ENCODE results near the gene KNCN. TPM values are rescaled to one million over a fixed set of nuclear protein-coding genes. Genes with fewer than 3 reads are reported as not detected.
A peak's percentile ranks its signal among the peaks of the same experiment; 100 is the strongest.

KNCN gene
- total RNA-seq, 1 experiment from 2014 or later, result not detected

GRCh38 chr1:46522969-46523320 lies 28.5 kb downstream of the KNCN start:
- peaks cover 71% of the 10 kb centered on the region for H3K4me1 Mint-ChIP-seq (ENCODE audit: low read depth, unreplicated experiment)
- intact Hi-C loops (cut with micrococcal nuclease; ENCODE audit: unreplicated experiment), result no loop called here
- H3K27me3 Mint-ChIP-seq (ENCODE audit: unreplicated experiment), result peaks cover 1% of the 10 kb centered on the region
- H3K27ac Mint-ChIP-seq (ENCODE audit: unreplicated experiment), result peak overlapping the region; percentile 59
- CTCF ChIA-PET, result interaction anchor here (0.7 to 1.9 kb wide), 4 partner anchors 8 to 76 kb away, joined by 3 to 9 read pairs (median 4); a partner anchor contains a TSS
- H3K9me3 Mint-ChIP-seq (ENCODE audit: low read depth, unreplicated experiment), result no peaks in the 10 kb centered on the region
- no peak overlapping the region for H3K4me3 Mint-ChIP-seq (ENCODE audit: low read depth, unreplicated experiment)
- H3K36me3 Mint-ChIP-seq (ENCODE audit: insufficient read depth, unreplicated experiment), result peaks cover 11% of the 10 kb centered on the region
- TF ChIP-seq, protein P1, sequence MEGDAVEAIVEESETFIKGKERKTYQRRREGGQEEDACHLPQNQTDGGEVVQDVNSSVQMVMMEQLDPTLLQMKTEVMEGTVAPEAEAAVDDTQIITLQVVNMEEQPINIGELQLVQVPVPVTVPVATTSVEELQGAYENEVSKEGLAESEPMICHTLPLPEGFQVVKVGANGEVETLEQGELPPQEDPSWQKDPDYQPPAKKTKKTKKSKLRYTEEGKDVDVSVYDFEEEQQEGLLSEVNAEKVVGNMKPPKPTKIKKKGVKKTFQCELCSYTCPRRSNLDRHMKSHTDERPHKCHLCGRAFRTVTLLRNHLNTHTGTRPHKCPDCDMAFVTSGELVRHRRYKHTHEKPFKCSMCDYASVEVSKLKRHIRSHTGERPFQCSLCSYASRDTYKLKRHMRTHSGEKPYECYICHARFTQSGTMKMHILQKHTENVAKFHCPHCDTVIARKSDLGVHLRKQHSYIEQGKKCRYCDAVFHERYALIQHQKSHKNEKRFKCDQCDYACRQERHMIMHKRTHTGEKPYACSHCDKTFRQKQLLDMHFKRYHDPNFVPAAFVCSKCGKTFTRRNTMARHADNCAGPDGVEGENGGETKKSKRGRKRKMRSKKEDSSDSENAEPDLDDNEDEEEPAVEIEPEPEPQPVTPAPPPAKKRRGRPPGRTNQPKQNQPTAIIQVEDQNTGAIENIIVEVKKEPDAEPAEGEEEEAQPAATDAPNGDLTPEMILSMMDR (IDR thresholded peaks at IDR 0.05; ENCODE audit: unreplicated experiment), result no peak
- no TSS peak for BruUV-seq (replicated peaks)
- no peak for DNase-seq

DNA sequence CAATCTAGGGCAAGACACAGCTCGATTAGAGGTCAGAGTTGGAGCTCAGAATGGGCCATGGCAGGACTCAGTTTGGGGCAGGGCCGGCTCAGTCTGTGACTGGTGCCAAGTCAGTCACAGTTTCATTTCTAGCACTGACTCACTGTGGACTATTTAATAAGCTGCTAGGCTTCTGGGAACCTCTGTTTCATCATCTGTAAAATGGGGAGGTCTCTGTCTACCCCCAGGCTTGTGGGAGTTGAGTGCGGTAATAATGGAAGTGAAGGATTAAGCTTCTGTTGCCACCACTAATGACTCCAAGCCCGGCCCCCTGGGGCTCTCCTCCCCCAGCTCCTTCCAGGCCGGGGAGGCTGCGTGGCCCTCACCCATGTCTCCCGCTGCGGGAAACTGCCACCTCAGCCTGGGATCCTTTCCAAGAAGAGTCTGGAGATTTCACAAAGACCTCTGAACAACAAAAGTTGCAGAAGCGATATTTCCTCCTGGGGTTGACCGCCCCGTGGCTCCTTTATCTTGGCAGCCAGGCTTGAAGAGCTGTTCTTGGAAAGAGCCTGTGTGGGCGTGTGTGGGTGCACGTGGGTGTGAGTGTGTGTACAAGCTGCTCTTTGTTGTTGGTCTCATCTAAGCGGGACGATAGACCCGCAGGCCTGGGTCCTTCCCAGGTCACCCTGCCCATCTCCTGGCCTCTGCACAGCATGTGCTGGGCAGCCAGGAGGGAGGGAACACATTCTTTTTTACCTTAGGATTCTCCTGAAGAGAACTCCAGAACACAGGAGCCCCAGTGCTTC lies 29.1 kb downstream of the KNCN start:
- H3K4me1 Mint-ChIP-seq (ENCODE audit: low read depth, unreplicated experiment), result peaks cover 71% of the 10 kb centered on the region
- TF ChIP-seq, protein P1 (IDR thresholded peaks at IDR 0.05; ENCODE audit: unreplicated experiment), result no peak
- no peaks in the 10 kb centered on the region for H3K9me3 Mint-ChIP-seq (ENCODE audit: low read depth, unreplicated experiment)
- no TSS peak for BruUV-seq (replicated peaks)
- peak overlapping the region; percentile 59 for H3K27ac Mint-ChIP-seq (ENCODE audit: unreplicated experiment)
- peaks cover 16% of the 10 kb centered on the region for H3K36me3 Mint-ChIP-seq (ENCODE audit: insufficient read depth, unreplicated experiment)
- intact Hi-C loops (cut with micrococcal nuclease; ENCODE audit: unreplicated experiment), result no loop called here
- H3K4me3 Mint-ChIP-seq (ENCODE audit: low read depth, unreplicated experiment), result no peak overlapping the region
- peak; percentile 55 for DNase-seq
- no peaks in the 10 kb centered on the region for H3K27me3 Mint-ChIP-seq (ENCODE audit: unreplicated experiment)
- CTCF ChIA-PET, result interaction anchor here (0.5 to 1.9 kb wide), 7 partner anchors 9 to 120 kb away, joined by 3 to 9 read pairs (median 3); a partner anchor contains a TSS

- no peaks in the 10 kb centered on the region for H3K9me3 Mint-ChIP-seq (ENCODE audit: low read depth, unreplicated experiment)
Observed at GRCh38 chr1:46521414-46521813, 30.0 kb downstream of the KNCN start.

DNA sequence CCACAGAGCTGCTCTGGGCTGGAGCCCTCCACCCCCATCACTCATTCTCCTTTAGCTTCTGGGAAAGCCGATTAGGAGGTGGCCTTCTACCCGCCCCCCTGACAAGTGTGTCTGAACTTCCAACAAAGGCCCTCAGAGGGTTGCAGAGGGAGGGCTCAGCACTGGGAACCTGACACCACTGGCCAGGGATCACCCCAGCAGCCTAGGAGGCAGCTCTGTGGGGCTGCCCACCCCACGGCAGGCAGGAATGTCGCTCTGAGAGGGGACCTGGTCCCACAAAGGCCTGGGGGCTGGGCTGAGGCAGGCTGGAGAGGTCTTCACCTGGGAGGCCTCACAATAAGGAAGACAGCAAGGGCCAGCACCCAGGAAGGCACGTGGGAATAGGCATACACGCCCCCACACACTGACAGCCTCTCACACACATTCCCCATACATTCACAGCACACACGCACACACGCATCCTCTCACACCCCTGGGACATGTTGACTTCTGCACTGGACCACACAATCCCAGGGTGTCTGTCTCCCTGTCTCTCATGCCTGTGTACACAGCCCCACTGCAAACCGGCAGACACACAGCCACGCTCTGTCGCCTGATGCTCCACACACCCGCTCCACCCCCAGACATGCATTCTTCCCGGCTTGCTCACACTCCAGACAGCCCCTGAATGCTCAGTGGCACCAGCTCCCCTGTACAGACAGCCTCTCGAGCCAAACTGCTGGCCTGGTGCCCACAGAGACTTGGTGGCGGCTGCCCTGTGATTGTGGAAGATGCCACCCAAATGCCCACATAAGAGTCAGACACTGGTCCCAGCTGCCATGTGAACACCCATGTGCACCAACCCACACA lies 31.2 kb downstream of the KNCN start:
- Mint-ChIP-seq H3K27me3 (ENCODE audit: unreplicated experiment) (no peaks in the 10 kb centered on the region), H3K36me3 (ENCODE audit: insufficient read depth, unreplicated experiment) (peaks cover 19% of the 10 kb centered on the region), H3K9me3 (ENCODE audit: low read depth, unreplicated experiment) (no peaks in the 10 kb centered on the region), H3K4me1 (ENCODE audit: low read depth, unreplicated experiment) (peaks cover 79% of the 10 kb centered on the region), H3K4me3 (ENCODE audit: low read depth, unreplicated experiment) (peak overlapping the region; percentile 28), H3K27ac (ENCODE audit: unreplicated experiment) (peak overlapping the region; percentile 42)
- BruUV-seq (replicated peaks), result no TSS peak
- TF ChIP-seq, protein P1 (IDR thresholded peaks at IDR 0.05; ENCODE audit: unreplicated experiment), result no peak
- peak; percentile 82 for DNase-seq
- intact Hi-C loops (cut with micrococcal nuclease; ENCODE audit: unreplicated experiment), result no loop called here
- CTCF ChIA-PET, result interaction anchor here (0.5 to 1.3 kb wide), 4 partner anchors 8 to 836 kb away, joined by 3 to 4 read pairs (median 4); no protein-coding TSS in a partner anchor

More at GRCh38 chr1:46521414-46521813, 30.0 kb downstream of the KNCN start:
- CTCF ChIA-PET, result interaction anchor here (1.3 kb wide), 1 partner anchor 75 kb away, joined by 3 read pairs; no protein-coding TSS in a partner anchor
- Mint-ChIP-seq H3K36me3 (ENCODE audit: insufficient read depth, unreplicated experiment) (peaks cover 19% of the 10 kb centered on the region), H3K4me3 (ENCODE audit: low read depth, unreplicated experiment) (no peak overlapping the region), H3K27me3 (ENCODE audit: unreplicated experiment) (no peaks in the 10 kb centered on the region), H3K4me1 (ENCODE audit: low read depth, unreplicated experiment) (peaks cover 76% of the 10 kb centered on the region), H3K27ac (ENCODE audit: unreplicated experiment) (peak overlapping the region; percentile 59)
- intact Hi-C loops (cut with micrococcal nuclease; ENCODE audit: unreplicated experiment), result no loop called here
- no TSS peak for BruUV-seq (replicated peaks)
- DNase-seq, result no peak
- TF ChIP-seq, protein P1 (IDR thresholded peaks at IDR 0.05; ENCODE audit: unreplicated experiment), result no peak

All from Calu3 (cell line).